NK-92 (cell line): ENCODE results near the gene LEUTX.
"Not testable (repeated sequence)": the region's sequence is repeated elsewhere in the genome, so short reads cannot be mapped to it uniquely, and the experiment has no call there.

Experiments used
- DNase-seq: peaks from one replicate; lab custom pipeline; 2025; ENCODE audit not compliant: unreplicated experiment; lab: John Stamatoyannopoulos, UW

The LEUTX gene, protein sequence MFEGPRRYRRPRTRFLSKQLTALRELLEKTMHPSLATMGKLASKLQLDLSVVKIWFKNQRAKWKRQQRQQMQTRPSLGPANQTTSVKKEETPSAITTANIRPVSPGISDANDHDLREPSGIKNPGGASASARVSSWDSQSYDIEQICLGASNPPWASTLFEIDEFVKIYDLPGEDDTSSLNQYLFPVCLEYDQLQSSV

DNA sequence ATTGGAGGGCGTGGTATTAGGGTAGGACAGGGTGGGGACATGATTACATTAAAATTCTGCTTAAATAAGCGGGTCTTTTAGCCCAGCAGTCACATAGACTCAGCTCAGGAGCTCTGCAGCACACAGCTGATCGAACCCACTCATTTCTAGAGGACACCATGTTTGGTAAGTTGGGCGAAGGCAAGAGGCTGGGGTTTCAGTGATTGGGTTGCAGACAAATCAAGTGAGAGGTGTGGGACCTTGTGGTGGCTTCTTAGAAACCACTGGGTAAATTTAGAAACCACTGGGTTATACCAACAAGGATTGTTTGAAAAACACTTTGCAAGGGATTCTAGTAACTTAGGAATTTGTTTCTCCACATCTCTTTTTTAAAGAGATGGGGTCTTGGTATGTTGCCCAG lies at the start of gene LEUTX:
LEUTX (plus strand) TSS at position 92 of the 400 bp plus-strand sequence; CDS start at position 159, 67 bp downstream.
- no peak for DNase-seq

DNA sequence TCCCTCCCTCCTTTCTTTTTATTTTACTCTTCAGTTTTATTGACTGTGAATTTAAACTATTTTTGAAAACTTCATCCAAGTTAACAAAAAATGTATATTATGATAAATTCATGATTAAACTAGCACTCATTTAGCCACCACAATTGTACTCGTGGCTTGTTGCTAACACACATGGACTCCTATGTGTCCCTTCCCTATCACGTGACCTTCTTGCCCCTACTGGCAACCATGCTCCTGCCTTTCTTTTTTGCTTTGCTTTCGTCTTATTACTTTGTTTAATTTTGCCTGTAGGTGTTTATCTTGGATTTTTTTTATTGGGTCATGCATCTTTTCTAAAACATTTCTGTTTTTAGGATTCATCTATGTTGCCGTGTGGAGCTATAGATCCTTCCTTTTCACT lies 49.1 kb upstream of the LEUTX start:
- no peak for DNase-seq

DNA sequence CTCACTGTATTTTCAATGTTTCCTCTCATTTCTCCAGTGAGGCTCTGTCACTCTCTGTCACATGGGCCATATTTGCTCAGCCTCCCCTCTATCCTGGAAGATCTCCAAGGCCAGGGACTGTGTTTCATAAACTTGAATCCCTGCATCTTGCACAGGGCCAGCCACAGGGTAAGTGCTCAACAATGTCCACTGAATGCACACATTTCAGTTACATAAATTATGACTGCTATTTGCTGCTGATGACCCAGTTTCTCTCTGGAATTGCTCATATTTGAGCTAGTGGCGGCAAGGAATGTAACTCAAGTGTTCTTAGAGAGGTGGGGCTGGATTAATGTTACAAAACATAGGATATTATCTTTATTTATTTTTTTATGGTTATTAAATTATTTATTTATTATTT lies 47.0 kb upstream of the LEUTX start:
- DNase-seq: no peak

DNA sequence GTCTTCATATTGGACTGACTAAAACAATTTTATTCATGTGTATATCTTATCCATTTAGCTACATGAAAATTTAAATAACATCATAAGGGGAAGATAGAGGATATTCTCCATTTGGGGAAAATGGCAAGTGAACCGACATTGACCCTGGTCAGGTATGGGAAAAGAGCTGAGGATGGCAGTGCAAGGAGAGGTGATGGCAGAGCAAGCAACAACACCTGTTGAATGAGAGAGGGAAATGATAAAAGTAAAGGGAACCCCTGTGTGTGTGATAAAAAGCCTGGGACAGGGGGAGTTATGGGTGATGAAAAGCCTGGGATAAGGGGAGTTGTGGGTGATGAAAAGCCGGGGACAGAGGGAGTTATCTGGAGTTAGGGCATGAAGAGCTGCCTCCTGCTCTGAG lies 44.8 kb upstream of the LEUTX start:
- DNase-seq: no peak

DNA sequence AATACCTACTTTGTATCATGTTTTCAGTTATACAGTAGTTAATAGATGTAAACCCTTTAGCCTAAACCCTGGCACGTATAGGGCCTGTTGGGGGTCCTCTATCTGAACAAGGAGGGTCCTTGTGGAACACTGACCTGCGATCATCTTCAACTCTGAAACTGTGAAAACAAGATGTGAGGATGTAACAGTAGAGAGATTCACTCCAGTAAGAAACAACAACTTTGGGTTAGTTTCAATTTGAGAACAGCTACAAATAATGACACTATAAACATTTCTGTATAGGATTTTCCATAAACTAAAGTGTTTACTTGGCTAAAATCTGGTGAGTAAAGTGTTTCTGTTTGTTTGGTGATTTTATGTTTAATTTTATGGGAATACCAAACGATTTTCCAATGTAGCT lies 43.0 kb upstream of the LEUTX start:
- no peak for DNase-seq

DNA sequence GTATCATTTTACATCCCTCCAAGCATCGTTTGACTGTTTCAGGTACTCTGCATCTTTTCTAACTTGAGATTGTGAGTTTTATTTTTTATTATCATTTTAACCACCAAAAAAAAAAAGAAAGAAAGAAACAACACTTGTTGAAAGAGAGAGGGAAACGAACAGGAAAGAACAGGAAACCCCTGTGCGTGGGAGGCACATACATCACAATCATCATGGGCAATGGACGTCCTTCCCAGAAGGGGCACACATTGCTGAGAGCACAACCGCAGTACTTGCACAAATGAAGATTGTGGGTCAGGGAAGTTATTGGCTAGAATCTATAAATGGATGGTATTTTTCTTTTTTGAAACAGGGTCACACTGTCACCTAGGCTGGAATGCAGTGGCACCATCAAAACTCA lies 42.6 kb upstream of the LEUTX start:
- DNase-seq: no peak

DNA sequence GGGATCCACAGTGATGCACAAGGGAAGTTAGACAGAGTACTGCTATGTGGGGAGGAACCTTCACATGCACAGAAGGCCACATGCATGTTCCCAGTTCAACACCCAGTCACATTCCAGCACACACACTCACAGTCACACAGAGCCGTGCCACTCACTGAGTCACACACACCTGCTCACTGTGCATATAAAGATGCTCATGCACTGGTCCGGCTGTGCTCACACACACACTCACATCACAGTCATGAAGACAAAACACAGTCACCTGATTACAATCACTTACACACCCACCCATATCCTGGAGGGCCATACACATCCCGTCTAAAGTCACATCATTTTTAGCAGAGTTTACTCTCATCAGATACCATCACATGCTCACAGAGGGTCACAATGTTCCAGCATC lies 41.3 kb upstream of the LEUTX start:
- DNase-seq: no peak

DNA sequence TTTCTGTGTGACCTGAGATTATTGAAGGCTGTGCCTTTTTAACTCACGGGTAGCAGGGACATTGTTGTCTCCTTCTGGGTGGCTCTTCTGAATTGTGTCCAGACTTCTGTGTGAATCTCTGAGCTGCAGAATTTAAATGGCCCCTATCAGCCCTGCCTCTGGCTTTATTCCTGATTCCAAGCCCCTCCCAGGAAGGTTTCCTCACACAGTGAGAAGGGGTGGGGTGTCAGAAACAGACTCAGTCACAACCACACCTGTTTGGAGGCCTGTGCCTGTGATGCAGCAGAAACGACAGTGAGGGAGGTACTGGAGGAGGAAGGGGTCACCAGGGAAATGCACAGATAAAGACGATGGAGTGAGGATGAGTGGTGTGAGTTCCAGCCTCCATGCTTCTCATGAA lies 40.8 kb upstream of the LEUTX start, which contains the start of gene CLC:
CLC (minus strand) TSS at position 139 of the 400 bp plus-strand sequence; CDS start at position 62, 77 bp downstream.
- DNase-seq: no peak

DNA sequence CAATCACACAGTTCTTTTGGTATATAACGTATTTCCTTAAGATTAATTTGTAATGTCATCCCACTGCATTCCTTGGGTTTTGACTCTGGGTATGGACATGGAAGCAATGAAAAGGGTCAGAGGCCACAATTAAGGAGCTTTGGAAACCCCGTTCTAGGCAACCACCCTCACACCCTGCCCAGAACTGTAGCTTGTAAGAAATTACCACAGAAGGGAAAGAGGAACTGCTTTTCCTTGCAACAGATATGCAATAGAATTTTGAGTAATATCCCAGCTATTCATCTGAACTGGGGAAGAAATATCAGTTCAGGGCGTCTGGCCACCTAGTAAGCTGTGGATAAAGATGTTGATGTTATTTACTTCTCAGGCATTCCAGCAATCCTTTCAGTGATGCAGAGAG lies 39.8 kb upstream of the LEUTX start:
- no peak for DNase-seq

DNA sequence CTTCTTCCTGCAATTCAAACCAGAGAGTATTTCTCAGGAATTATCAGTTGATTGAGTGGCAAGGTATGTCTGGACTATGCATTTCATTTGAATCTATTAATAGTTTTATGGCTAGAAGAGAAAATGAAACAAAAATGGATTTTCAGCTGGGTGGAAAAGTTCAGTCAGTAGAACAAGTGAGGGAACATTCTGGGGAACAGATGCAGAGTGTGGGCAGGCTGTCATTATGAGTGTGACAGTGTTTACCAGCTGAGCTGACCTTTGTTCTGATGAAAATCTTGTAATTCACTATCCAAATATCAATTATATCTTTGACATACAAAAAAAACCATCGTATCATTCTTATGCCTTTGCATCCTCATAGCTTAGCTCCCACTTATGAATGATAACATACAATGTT lies 38.3 kb upstream of the LEUTX start:
- DNase-seq: no peak

DNA sequence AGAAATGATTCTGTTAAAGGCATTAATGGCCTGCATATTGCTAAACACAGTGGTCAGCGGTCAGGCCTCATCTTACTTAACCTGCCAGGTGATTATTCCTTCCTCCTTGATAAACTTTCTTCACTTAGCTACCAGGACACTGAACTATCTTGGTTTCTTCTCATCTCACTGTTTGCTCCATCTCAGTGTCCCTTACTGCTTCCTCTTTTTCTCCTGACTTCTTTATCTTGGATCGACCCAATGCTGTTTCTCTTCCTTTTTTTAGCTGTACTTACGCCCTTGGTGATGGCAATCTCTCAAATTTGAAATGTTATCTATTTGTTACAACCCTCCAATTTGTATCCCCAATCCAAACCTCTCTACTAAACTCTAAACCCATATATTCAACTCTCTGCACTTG lies 33.0 kb upstream of the LEUTX start:
- DNase-seq: no peak

DNA sequence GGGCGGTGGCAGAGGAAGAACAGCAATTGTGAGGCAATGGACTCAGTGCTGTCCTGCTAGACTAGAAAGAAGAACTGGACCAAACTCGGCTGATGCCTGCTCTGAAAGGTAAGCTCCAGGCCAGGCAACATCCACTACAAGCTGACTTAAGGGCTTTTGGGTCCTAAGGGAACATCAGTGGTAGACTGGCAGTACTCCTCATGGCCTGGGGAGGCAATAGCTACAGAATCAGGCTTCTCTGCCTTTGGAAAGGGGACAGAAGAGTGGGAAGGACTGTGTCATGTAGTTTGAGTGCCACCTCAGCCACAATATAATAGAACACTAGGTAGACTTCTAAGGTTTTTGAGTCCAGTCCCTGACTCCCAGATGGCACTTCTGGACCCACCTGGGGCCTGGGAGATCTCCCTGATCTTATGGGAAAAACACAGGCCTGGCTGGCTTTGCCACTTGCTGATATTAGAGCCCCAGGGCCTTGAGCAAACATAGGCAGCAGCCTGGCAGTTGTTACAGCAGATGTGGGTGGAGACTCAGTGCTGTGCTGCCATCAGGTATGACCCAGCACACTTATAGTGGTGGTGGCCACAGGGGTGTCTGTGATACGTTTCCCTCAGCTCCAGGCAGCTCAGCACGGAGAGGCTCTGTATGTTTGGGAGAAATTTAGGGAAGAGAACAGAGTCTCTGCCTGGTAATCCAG lies 31.7 kb upstream of the LEUTX start:
- no peak for DNase-seq

DNA sequence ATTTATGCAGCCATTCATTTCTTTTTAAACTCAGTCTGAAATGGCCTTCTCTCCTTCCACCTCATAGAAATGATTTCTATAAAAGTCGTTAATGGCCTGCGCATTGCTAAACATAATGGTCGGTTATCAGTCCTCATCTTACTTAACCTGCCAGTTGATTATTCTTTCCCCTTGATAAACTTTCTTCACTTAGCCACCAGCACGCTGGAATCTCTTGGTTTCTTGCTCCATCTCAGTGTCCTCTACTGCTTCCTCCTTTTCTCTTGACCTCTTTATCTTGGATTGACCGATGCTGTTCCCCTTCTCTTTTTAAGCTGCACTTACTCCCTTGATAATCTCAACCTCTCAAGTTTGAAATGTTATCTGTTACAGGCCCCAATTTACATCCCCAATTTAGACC lies 28.7 kb upstream of the LEUTX start:
- no peak for DNase-seq

DNA sequence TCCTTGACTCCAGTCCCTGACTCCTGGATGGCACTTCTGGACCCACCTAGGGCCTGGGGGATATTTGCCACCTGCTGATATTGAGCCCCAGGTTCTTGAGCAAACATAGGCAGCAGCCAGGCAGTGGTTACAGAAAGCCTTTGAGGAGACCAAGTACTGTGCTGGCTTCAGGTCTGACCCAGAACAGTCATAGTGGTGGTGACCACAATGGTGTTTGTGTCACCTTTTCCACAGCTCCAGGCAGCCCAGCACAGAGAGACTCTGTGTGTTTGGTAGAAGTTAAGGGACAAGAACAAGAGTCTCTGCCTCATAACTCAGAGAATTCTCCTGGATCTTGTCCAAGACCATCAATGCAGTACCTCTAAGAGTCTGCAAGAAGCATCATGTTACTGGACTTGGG lies 26.3 kb upstream of the LEUTX start:
- DNase-seq: no peak

DNA sequence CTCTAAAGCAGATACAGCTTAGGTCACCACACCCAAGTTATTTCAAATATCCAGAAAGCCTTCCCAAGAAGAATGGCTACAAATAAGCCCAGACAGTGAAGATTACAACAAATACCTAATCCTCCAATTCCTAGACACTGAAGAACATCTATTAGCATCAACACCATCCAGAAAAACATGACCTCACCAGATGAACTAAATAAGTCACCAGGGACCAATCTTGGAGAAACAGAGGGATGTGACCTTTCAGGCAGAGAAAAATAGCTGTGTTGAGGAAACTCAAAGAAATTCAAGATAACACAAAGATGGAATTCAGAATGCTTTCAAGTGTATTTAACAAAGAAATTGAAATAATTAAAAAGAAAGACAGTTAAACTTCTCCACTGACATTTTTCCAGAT lies 25.9 kb upstream of the LEUTX start:
- DNase-seq: no peak

DNA sequence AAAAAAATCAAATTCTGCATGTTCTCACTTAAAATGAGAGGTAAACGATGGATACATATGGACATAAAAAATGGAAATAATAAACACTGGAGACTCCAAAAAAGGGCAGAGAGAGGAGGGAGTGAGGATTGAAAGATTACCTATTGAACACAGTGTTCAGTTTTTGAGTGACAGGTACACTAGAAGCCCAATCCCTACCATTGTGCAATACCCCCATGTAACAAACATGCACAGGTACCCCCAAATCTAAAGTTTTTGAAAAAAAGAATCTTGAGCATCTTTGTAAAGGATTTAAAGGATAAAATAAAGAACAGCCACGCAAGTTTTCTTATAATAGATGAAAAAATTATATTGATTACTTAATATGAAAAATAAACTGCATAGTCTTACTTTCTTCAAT lies 24.1 kb upstream of the LEUTX start:
- no peak for DNase-seq

DNA sequence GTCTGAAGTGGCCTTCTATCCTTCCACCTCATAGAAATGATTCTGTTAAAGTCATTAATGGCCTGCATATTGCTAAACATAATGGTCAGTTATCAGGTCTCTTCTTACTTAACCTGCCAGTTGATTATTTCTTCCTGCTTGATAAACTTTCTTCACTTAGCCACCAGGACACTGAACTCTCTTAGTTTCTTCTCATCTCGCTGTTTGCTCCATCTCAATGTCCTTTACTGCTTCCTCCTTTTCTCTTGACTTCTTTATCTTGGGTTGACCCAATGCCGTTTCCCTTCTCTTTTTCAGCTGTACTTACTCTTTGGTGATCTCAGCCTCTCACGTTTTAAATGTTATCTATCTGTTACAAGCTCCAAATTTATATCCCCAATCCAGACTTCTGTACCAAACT lies 23.7 kb upstream of the LEUTX start:
- no peak for DNase-seq

DNA sequence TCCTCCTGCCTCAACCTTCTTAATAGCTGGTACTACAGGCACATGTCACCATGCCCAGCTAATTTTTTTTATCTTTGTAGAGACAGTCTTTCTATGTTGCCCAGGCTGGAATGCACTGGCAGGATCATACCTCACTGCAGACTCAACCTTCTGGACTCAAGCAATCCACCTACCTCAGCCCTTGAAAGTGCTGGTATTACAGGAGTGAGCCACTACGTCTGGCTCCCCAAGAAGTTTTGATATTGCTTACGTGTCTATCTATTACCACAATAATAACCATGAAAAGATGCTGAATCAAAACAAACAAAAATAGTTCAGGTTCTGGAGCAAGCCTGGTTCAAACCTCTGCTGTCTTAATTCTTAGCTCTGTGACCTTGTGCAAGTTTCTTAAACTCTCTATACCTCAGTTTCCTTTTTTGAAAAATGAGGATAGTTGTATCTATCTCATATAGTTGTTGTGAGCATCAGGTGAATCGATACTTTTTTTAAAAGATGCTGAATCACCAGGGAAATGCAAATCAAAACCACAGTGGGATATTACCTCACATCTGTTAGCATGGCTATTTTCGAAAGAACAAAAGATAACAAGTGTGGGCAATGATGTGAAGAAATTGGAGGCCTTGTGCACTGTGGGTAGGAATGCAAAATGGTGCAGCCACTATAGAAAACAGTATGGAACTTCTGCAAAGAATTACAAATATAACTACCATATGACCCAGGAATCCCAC lies 19.0 kb upstream of the LEUTX start:
- no peak for DNase-seq

DNA sequence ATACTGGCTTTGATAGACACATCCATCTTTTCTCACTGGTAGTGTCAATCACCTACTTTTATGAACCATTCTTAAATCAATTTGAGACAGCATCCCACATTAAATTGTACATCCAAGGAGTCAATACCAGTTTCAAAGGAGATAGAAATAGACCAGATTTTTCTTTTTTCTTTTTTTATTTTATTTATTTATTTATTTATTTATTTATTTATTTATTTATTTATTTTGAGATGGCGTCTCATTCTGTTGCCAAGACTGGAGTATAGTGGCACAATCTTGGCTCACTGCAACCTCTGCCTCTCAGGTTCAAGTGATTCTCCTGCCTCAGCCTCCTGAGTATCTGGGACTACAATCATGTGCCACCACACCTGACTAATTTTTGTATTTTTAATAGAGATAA lies 16.8 kb upstream of the LEUTX start:
- not testable (repeated sequence) for DNase-seq

DNA sequence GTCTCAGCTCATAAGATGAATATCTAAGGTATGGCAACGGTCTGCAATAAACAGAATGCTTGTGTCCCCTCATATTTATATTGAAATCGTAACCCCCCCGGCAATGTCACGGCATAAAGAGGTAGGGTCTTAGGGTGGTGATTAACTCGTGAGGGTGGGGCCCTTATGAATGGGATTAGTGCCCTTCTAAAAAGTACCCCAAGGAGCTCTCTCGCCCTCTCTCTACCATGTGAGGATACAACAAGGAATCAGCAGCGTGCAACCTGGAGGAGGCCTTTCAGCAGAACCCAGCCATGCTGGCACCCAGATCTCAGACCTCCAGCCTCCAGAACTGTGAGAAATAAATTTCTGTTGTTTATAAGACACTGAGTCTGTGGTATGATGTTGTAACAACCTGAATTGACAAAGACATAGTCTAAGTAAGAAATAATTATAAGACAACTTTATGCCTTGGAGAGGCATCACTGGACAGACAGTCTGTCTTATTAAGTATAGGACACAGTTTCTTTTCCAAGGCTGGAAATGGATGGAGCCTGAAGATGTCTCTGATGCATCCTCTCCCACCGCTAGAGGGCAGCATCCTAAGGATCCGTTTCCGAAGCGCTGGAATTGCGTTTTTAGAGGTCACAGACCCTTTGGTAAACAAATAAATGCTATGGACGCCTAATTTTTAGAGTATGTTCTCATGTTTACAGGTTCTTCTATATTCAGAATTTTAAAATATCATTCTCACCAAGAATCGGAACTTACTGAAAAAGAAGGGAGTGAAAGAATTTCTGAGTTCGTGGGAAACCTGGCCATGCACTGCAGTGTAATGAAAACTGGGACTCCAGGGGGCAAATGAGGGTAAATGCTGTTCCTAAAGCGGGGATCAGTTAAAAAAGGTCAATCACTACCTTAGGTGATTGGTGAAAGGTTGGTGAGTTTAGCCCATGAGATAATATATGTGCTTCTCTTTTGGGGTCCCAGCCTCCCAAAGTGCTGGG lies 13.3 kb upstream of the LEUTX start:
- no peak for DNase-seq

DNA sequence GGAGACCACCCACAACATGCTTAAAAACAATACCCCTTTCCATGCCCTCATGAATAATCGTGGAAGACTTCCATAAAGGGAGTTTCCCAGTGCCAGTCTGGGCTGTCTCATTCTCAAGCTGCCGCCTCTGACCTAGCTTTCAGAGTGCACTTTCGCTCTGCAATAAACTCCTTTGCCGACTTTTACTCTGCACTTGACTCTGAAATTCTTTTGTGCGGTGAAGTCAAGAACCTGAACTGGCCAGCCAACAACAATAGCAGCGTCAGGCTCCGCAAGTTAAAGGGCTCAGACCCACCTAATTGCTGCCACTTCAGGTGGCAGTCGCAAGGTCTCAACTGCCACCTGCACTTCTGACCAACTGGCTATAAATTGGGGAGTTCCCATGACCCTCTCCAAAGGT lies 10.3 kb upstream of the LEUTX start:
- no peak for DNase-seq
